Measurements from ENCODE around the gene PROK1.
A peak's percentile ranks its signal among the peaks of the same experiment; 100 is the strongest.
"Not testable (repeated sequence)": the region's sequence is repeated elsewhere in the genome, so short reads cannot be mapped to it uniquely, and the experiment has no call there.

PROK1 gene

GRCh38 chr1:110433213-110433612, 17.7 kb upstream of the PROK1 start:
- no peak for DNase-seq (ENCODE audit: low read depth in 1 of 2, low spot score in 1 of 2)

- no peak for DNase-seq (ENCODE audit: low read depth in 1 of 2, low spot score in 1 of 2)
Observed at GRCh38 chr1:110433803-110434202, 17.1 kb upstream of the PROK1 start.

- DNase-seq (ENCODE audit: low read depth in 1 of 2, low spot score in 1 of 2), result no peak
Observed at GRCh38 chr1:110434946-110435345, 16.0 kb upstream of the PROK1 start.

- DNase-seq (ENCODE audit: low read depth in 1 of 2, low spot score in 1 of 2), result no peak
Observed at GRCh38 chr1:110436635-110437034, 14.3 kb upstream of the PROK1 start.

GRCh38 chr1:110437645-110438299, 13.2 kb upstream of the PROK1 start:
- DNase-seq (ENCODE audit: low read depth in 1 of 2, low spot score in 1 of 2), result not testable (repeated sequence)

- no peak for DNase-seq (ENCODE audit: low read depth in 1 of 2, low spot score in 1 of 2)
Observed at GRCh38 chr1:110438893-110439292, 12.1 kb upstream of the PROK1 start.

GRCh38 chr1:110439873-110440272, 11.1 kb upstream of the PROK1 start:
- not testable (repeated sequence) for DNase-seq (ENCODE audit: low read depth in 1 of 2, low spot score in 1 of 2)

- no peak for DNase-seq (ENCODE audit: low read depth in 1 of 2, low spot score in 1 of 2)
Observed at GRCh38 chr1:110440877-110441276, 10.1 kb upstream of the PROK1 start.

GRCh38 chr1:110441888-110442287, 9.1 kb upstream of the PROK1 start:
- DNase-seq (ENCODE audit: low read depth in 1 of 2, low spot score in 1 of 2), result no peak

GRCh38 chr1:110443451-110443850, 7.5 kb upstream of the PROK1 start:
- no peak for DNase-seq (ENCODE audit: low read depth in 1 of 2, low spot score in 1 of 2)

GRCh38 chr1:110444561-110444960, 6.4 kb upstream of the PROK1 start:
- no peak for DNase-seq (ENCODE audit: low read depth in 1 of 2, low spot score in 1 of 2)

GRCh38 chr1:110449661-110450651, 993 bp upstream of the PROK1 start:
- DNase-seq (ENCODE audit: low read depth in 1 of 2, low spot score in 1 of 2), result no peak

- DNase-seq (ENCODE audit: low read depth in 1 of 2, low spot score in 1 of 2), result no peak
Observed at GRCh38 chr1:110452330-110452729, 1.4 kb downstream of the PROK1 start.

- no peak for DNase-seq (ENCODE audit: low read depth in 1 of 2, low spot score in 1 of 2)
Observed at GRCh38 chr1:110453829-110454228, 2.9 kb downstream of the PROK1 start.

- DNase-seq (ENCODE audit: low read depth in 1 of 2, low spot score in 1 of 2), result no peak
Observed at GRCh38 chr1:110454328-110454727, 3.4 kb downstream of the PROK1 start.

GRCh38 chr1:110455151-110455550, 4.2 kb downstream of the PROK1 start:
- no peak for DNase-seq (ENCODE audit: low read depth in 1 of 2, low spot score in 1 of 2)

GRCh38 chr1:110457206-110457605, 6.3 kb downstream of the PROK1 start:
- DNase-seq (ENCODE audit: low read depth in 1 of 2, low spot score in 1 of 2), result no peak

GRCh38 chr1:110460253-110461220, 9.6 kb downstream of the PROK1 start:
- DNase-seq (ENCODE audit: low read depth in 1 of 2, low spot score in 1 of 2), result peak; percentile 68 to 70

- no peak for DNase-seq (ENCODE audit: low read depth in 1 of 2, low spot score in 1 of 2)
Observed at GRCh38 chr1:110462093-110462492, 11.1 kb downstream of the PROK1 start.

GRCh38 chr1:110462964-110463363, 12.0 kb downstream of the PROK1 start:
- no peak for DNase-seq (ENCODE audit: low read depth in 1 of 2, low spot score in 1 of 2)

GRCh38 chr1:110463725-110464124, 12.8 kb downstream of the PROK1 start:
- no peak for DNase-seq (ENCODE audit: low read depth in 1 of 2, low spot score in 1 of 2)

Measured in stimulated activated CD4-positive, alpha-beta T cell treated with anti-CD3 and anti-CD28 coated beads, Interleukin-15, amount 100 ng/mL, for 1 hour (primary cell).